HG03280 (cell line): ENCODE results near the gene PYGM.

Experiments used
- ATAC-seq: cut with Tn5 transposase; IDR thresholded peaks from one replicate; pipeline ENCODE4 v1.9.1; 2021; ENCODE audit warnings: mild to moderate bottlenecking, moderate library complexity; ENCODE audit not compliant: unreplicated experiment

Gene PYGM

GRCh38 chr11:64768300-64768694 lies 8.5 kb upstream of the PYGM start:
- ATAC-seq, result no peak

- no peak for ATAC-seq
These were observed 7.8 kb upstream of the PYGM start for GRCh38 chr11:64767344-64768299.

GRCh38 chr11:64766881-64767280 lies 7.1 kb upstream of the PYGM start:
- ATAC-seq, result no peak

GRCh38 chr11:64765851-64766665 lies 6.3 kb upstream of the PYGM start:
- ATAC-seq, result no peak

GRCh38 chr11:64765291-64765850 lies 5.6 kb upstream of the PYGM start:
- ATAC-seq, result no peak

GRCh38 chr11:64764753-64765152 lies 5.0 kb upstream of the PYGM start:
- no peak for ATAC-seq

GRCh38 chr11:64764040-64764611 lies 4.4 kb upstream of the PYGM start:
- no peak for ATAC-seq

GRCh38 chr11:64763526-64764039 lies 3.8 kb upstream of the PYGM start:
- no peak for ATAC-seq

- ATAC-seq, result no peak
These were observed 3.1 kb upstream of the PYGM start for GRCh38 chr11:64762674-64763525.

- ATAC-seq, result no peak
These were observed 2.5 kb upstream of the PYGM start for GRCh38 chr11:64762277-64762673.

- ATAC-seq, result no peak
These were observed 1.1 kb upstream of the PYGM start for GRCh38 chr11:64760759-64761420.

- no peak for ATAC-seq
These were observed 548 bp downstream of the PYGM start for GRCh38 chr11:64759131-64759721.

GRCh38 chr11:64758330-64759079 lies 1.3 kb downstream of the PYGM start:
- ATAC-seq, result no peak

GRCh38 chr11:64757549-64758329 lies 2.0 kb downstream of the PYGM start:
- ATAC-seq, result no peak

GRCh38 chr11:64755681-64756361 lies 4.0 kb downstream of the PYGM start:
- no peak for ATAC-seq

- no peak for ATAC-seq
These were observed 4.7 kb downstream of the PYGM start for GRCh38 chr11:64754919-64755662.
